GM19035 (cell line): ENCODE results near the gene MSH5.
A peak's percentile ranks its signal among the peaks of the same experiment; 100 is the strongest.

Experiments
- ATAC-seq: cut with Tn5 transposase; IDR thresholded peaks from one replicate; pipeline ENCODE4 v1.9.1; 2021; ENCODE audit not compliant: unreplicated experiment

The MSH5 gene

GRCh38 chr6:31729515-31729978, 10.3 kb upstream of the MSH5 start:
- no peak for ATAC-seq

- ATAC-seq, result no peak
Measured at GRCh38 chr6:31729979-31730630, 9.7 kb upstream of the MSH5 start.

GRCh38 chr6:31730631-31731086, 9.1 kb upstream of the MSH5 start:
- no peak for ATAC-seq

- ATAC-seq, result no peak
Measured at GRCh38 chr6:31732029-31732428, 7.8 kb upstream of the MSH5 start.

- no peak for ATAC-seq
Measured at GRCh38 chr6:31733734-31734133, 6.1 kb upstream of the MSH5 start.

GRCh38 chr6:31734247-31734820, 5.5 kb upstream of the MSH5 start:
- no peak for ATAC-seq

- ATAC-seq, result no peak
Measured at GRCh38 chr6:31734821-31735406, 4.9 kb upstream of the MSH5 start.

GRCh38 chr6:31736021-31736767, 3.6 kb upstream of the MSH5 start, which contains the start of gene CLIC1:
Gene CLIC1 (minus strand): TSS chr6:31736530. CDS start chr6:31736300, 230 bp downstream.
- peak; percentile 30 for ATAC-seq

GRCh38 chr6:31736768-31737314, 3.0 kb upstream of the MSH5 start:
- ATAC-seq, result no peak

GRCh38 chr6:31737315-31737990, 2.4 kb upstream of the MSH5 start:
- ATAC-seq, result no peak

GRCh38 chr6:31737991-31738979, 1.5 kb upstream of the MSH5 start:
- ATAC-seq, result no peak

- no peak for ATAC-seq
Measured at GRCh38 chr6:31740397-31741223, 805 bp downstream of the MSH5 start.

GRCh38 chr6:31741815-31742214, 2.0 kb downstream of the MSH5 start:
- ATAC-seq, result no peak

GRCh38 chr6:31742894-31743293, 3.1 kb downstream of the MSH5 start:
- ATAC-seq, result no peak

- ATAC-seq, result no peak
Measured at GRCh38 chr6:31744422-31744821, 4.6 kb downstream of the MSH5 start.

- ATAC-seq, result no peak
Measured at GRCh38 chr6:31749301-31750036, 9.7 kb downstream of the MSH5 start.

- ATAC-seq, result no peak
Measured at GRCh38 chr6:31750411-31751022, 10.7 kb downstream of the MSH5 start.
